Keratinocyte (primary cell): ENCODE measurements around the gene NTMT1. TPM values are rescaled to one million over a fixed set of nuclear protein-coding genes. Genes with fewer than 3 reads are reported as not detected.

ENCODE experiments used
- DNase-seq: peaks from one replicate; pipeline ENCODE4 v3.0.0-alpha.2; 2011; ENCODE audit warnings: low read depth, missing footprints, low spot score
- FAIRE-seq: peaks from 2 replicates; lab custom pipeline; 2011; peaks lifted over from hg19 to GRCh38; lab: Jason Lieb, UNC
- H2AFZ ChIP-seq: 2 replicates; pipeline ENCODE4 v1.6.0; 2012; ENCODE audit warnings: low read length, control low read depth, inconsistent platforms; ENCODE audit not compliant: control insufficient read depth
- H3K27ac ChIP-seq: 2 replicates; pipeline ENCODE4 v1.5.1; 2011; ENCODE audit warnings: low read length; ENCODE audit not compliant: control insufficient read depth, insufficient read depth
- H3K27me3 ChIP-seq: 3 replicates; pipeline ENCODE4 v1.6.0; 2011; ENCODE audit warnings: low read length; ENCODE audit not compliant: control insufficient read depth, insufficient read depth; ENCODE audit errors: extremely low read depth
- H3K36me3 ChIP-seq, 2 experiments: 2 replicates in 1 of 2; 3 replicates in 1 of 2; pipeline ENCODE4 v1.5.1; 2011; ENCODE audit warnings: low read length in 2 of 2, mild to moderate bottlenecking in 1 of 2; ENCODE audit not compliant: control insufficient read depth in 2 of 2, insufficient read depth in 2 of 2; ENCODE audit errors: extremely low read depth in 1 of 2
- H3K4me1 ChIP-seq: 3 replicates; pipeline ENCODE4 v1.5.1; 2011; ENCODE audit warnings: low read length; ENCODE audit not compliant: control insufficient read depth, insufficient read depth; ENCODE audit errors: extremely low read depth
- H3K4me2 ChIP-seq: 3 replicates; pipeline ENCODE4 v1.6.0; 2011; ENCODE audit warnings: low read depth, low read length; ENCODE audit not compliant: control insufficient read depth, insufficient read depth; ENCODE audit errors: extremely low read depth
- H3K4me3 ChIP-seq, 3 experiments: fragments of 200-600 bp in 1 of 3; sonication (generic) in 1 of 3; 2 replicates in 2 of 3; 3 replicates in 1 of 3; pipeline ENCODE4 v1.5.1; 2011 to 2016; ENCODE audit warnings: low read length in 3 of 3, mild to moderate bottlenecking in 3 of 3, control low read depth in 2 of 3, inconsistent platforms in 1 of 3, low read depth in 1 of 3, mixed read lengths in 1 of 3, mixed run types in 1 of 3, moderate library complexity in 1 of 3; ENCODE audit not compliant: control insufficient read depth in 2 of 3, insufficient read depth in 2 of 3; ENCODE audit errors: extremely low read depth in 1 of 3
- H3K79me2 ChIP-seq: 2 replicates; pipeline ENCODE4 v1.6.0; 2012; ENCODE audit warnings: low read length; ENCODE audit not compliant: control insufficient read depth, insufficient read depth
- H3K9ac ChIP-seq: 3 replicates; pipeline ENCODE4 v1.6.0; 2011; ENCODE audit warnings: low read length; ENCODE audit not compliant: control insufficient read depth, insufficient read depth; ENCODE audit errors: extremely low read depth
- H3K9me1 ChIP-seq: 3 replicates; pipeline ENCODE4 v1.6.0; 2011; ENCODE audit warnings: low read length; ENCODE audit not compliant: control insufficient read depth, insufficient read depth; ENCODE audit errors: extremely low read depth
- H3K9me3 ChIP-seq: 2 replicates; pipeline ENCODE4 v1.5.1; 2012; ENCODE audit warnings: low read depth, low read length; ENCODE audit not compliant: control insufficient read depth
- H4K20me1 ChIP-seq: 3 replicates; pipeline ENCODE4 v1.6.0; 2011; ENCODE audit warnings: low read length; ENCODE audit not compliant: control insufficient read depth, insufficient read depth; ENCODE audit errors: extremely low read depth
- EZH2 ChIP-seq: IDR thresholded peaks from one replicate; pipeline ENCODE4 v1.6.1; 2012; ENCODE audit warnings: inconsistent platforms, mild to moderate bottlenecking, low read length, moderate library complexity
- dilution Hi-C: fragments of 300-500 bp; cut with MboI; formaldehyde crosslinking; loops from one replicate; pipeline ENCODE4 v1.7.0; 2020; ENCODE audit warnings: low sequenced_read_pairs; ENCODE audit not compliant: extremely low pct_ligation_motif_present
- polyA plus RNA-seq, 5 experiments: library from polyadenylated mRNA; depleted of rRNA in 3 of 5; stranded (reverse) in 3 of 5; stranded (forward) in 1 of 5; unstranded in 1 of 5; fragments of >200 nt; gene quantifications; 1 replicate in 1 of 5; 2 replicates in 3 of 5; 3 replicates in 1 of 5; pipeline versions ENCODE4 v1.2.1 to v1.2.3, GENCODE V29; 2011 to 2012; ENCODE audit warnings: missing spikeins in 2 of 5, low read depth in 1 of 5, low replicate concordance in 1 of 5
- TF ChIP-seq, protein P1 (sequence below), 3 experiments: IDR thresholded peaks in 1 of 3; conservative IDR thresholded peaks in 1 of 3; optimal IDR thresholded peaks in 1 of 3; 2 replicates in 2 of 3; 3 replicates in 1 of 3; pipeline versions ENCODE3 to v1.5.1; 2011; ENCODE audit warnings: low read length in 3 of 3, mild to moderate bottlenecking in 3 of 3, moderate library complexity in 2 of 3, control low read depth in 1 of 3, inconsistent platforms in 1 of 3; ENCODE audit not compliant: insufficient read depth in 2 of 3; ENCODE audit errors: extremely low read depth in 1 of 3

NTMT1 gene
- polyA plus RNA-seq, 1 donor (not counting 4 experiments of a cell fraction or from before 2014, with no cell fraction given): 50.2 TPM

DNA sequence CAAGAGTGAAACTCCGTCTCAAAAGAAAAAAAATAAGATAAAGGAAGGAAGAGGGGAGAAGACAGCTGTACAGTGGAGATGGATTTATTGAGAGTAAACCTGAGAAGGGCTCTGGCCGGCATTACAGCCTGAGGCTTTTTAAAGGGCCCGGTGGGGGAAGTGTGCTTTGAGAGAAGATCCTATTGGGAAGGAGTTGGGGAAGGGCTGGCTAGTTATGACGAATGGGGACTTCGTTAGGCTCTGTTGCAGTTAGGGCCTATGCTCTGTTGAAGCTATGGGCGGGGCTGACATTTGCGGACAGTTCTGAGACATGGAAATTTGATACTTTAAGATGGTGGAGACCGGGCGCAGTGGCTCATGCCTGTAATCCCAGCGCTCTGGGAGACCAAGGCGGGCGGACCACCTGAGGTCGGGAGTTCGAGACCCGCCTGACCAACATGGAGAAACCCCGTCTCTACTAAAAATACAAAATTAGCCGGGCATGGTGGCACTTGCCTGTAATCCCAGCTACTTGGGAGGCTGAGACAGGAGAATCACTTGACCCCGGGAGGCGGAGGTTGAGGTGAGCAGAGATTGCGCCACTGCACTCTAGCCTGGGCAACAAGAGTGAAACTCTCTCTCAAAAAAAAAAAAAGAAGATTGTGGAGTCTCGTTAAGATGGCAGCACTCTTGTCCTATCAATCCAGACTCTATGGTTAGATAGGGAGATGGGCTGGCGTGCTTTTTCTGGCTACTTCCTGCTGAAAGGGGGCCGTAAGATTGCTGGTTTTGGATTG, 38.3 kb upstream of the NTMT1 start:
- no peaks in the 10 kb centered on the region for H3K4me1 ChIP-seq
- no peaks in the 10 kb centered on the region for H3K9me1 ChIP-seq
- TF ChIP-seq, protein P1, sequence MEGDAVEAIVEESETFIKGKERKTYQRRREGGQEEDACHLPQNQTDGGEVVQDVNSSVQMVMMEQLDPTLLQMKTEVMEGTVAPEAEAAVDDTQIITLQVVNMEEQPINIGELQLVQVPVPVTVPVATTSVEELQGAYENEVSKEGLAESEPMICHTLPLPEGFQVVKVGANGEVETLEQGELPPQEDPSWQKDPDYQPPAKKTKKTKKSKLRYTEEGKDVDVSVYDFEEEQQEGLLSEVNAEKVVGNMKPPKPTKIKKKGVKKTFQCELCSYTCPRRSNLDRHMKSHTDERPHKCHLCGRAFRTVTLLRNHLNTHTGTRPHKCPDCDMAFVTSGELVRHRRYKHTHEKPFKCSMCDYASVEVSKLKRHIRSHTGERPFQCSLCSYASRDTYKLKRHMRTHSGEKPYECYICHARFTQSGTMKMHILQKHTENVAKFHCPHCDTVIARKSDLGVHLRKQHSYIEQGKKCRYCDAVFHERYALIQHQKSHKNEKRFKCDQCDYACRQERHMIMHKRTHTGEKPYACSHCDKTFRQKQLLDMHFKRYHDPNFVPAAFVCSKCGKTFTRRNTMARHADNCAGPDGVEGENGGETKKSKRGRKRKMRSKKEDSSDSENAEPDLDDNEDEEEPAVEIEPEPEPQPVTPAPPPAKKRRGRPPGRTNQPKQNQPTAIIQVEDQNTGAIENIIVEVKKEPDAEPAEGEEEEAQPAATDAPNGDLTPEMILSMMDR (optimal IDR thresholded peaks at IDR 0.05 in 1 of 3, IDR thresholded peaks at IDR 0.05 in 1 of 3, conservative IDR thresholded peaks at IDR 0.05 in 1 of 3; ENCODE audit: extremely low read depth in 1 of 3, insufficient read depth in 2 of 3, low read length in 3 of 3): no peak
- TF ChIP-seq EZH2: no peak
- dilution Hi-C loops: no loop called here
- H3K27ac ChIP-seq: no peak overlapping the region
- H2AFZ ChIP-seq: no peak overlapping the region
- H3K9ac ChIP-seq: no peak overlapping the region
- H3K27me3 ChIP-seq: no peaks in the 10 kb centered on the region
- no peaks in the 10 kb centered on the region for H3K79me2 ChIP-seq
- FAIRE-seq (no peak), DNase-seq (no peak)
- H4K20me1 ChIP-seq: no peaks in the 10 kb centered on the region
- no peaks in the 10 kb centered on the region for H3K9me3 ChIP-seq
- H3K36me3 ChIP-seq: no peaks in the 10 kb centered on the region
- no peak overlapping the region for H3K4me2 ChIP-seq
- no peak overlapping the region for H3K4me3 ChIP-seq

DNA sequence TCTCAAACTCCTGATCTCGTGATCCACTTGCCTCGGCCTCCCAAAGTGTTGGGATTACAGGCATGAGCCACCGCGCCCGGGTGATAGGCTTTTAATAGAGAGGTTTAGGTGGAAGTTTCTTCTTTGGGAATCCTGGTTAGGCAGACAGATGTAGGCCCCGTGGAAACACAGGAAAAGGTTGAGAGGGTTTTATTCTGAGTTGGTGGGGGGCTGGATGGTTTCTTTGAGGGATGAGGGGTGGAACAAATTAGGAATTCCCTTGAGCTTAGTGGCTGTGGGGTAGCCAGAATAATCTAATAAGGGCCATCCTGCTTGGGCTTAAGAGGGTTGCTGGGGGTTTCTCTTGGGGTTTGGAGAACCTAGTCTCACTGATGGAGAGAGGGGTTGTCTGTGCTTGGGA, 35.5 kb upstream of the NTMT1 start:
- Histone ChIP-seq H3K27ac (no peak overlapping the region), H3K9ac (no peak overlapping the region), H2AFZ (no peak overlapping the region), H4K20me1 (no peaks in the 10 kb centered on the region), H3K4me1 (no peaks in the 10 kb centered on the region), H3K4me3 (no peak overlapping the region), H3K9me3 (no peaks in the 10 kb centered on the region), H3K4me2 (no peak overlapping the region), H3K9me1 (no peaks in the 10 kb centered on the region), H3K79me2 (no peaks in the 10 kb centered on the region), H3K36me3 (no peaks in the 10 kb centered on the region), H3K27me3 (no peaks in the 10 kb centered on the region)
- TF ChIP-seq, protein P1 (optimal IDR thresholded peaks at IDR 0.05 in 1 of 3, IDR thresholded peaks at IDR 0.05 in 1 of 3, conservative IDR thresholded peaks at IDR 0.05 in 1 of 3; ENCODE audit: extremely low read depth in 1 of 3, insufficient read depth in 2 of 3, low read length in 3 of 3): no peak
- TF ChIP-seq EZH2: no peak
- DNase-seq (no peak), FAIRE-seq (no peak)
- dilution Hi-C loops: no loop called here
